Epidermal melanocyte (primary cell): ENCODE measurements around the gene NDUFS6.

Source experiments
- DNase-seq: peaks from one replicate; pipeline ENCODE4 v3.0.0; 2011; ENCODE audit warnings: low spot score; ENCODE audit not compliant: insufficient read length

NDUFS6 gene

GRCh38 chr5:1847611-1848010 lies 46.4 kb downstream of the NDUFS6 start:
- DNase-seq, result no peak

- DNase-seq, result no peak
Observed at GRCh38 chr5:1850324-1851154, 49.3 kb downstream of the NDUFS6 start.

- no peak for DNase-seq
Observed at GRCh38 chr5:1851290-1851934, 50.2 kb downstream of the NDUFS6 start.

GRCh38 chr5:1852324-1852947 lies 51.2 kb downstream of the NDUFS6 start:
- no peak for DNase-seq

GRCh38 chr5:1853531-1853930 lies 52.3 kb downstream of the NDUFS6 start:
- no peak for DNase-seq

GRCh38 chr5:1855075-1855474 lies 53.9 kb downstream of the NDUFS6 start:
- DNase-seq, result no peak

- DNase-seq, result no peak
Observed at GRCh38 chr5:1855596-1855995, 54.4 kb downstream of the NDUFS6 start.

GRCh38 chr5:1856596-1857255 lies 55.5 kb downstream of the NDUFS6 start:
- DNase-seq, result no peak

GRCh38 chr5:1857256-1857600 lies 56.0 kb downstream of the NDUFS6 start:
- DNase-seq, result no peak

- DNase-seq, result no peak
Observed at GRCh38 chr5:1858436-1858835, 57.2 kb downstream of the NDUFS6 start.

- no peak for DNase-seq
Observed at GRCh38 chr5:1859099-1859498, 57.9 kb downstream of the NDUFS6 start.

GRCh38 chr5:1860021-1860610 lies 58.9 kb downstream of the NDUFS6 start:
- DNase-seq, result no peak

- no peak for DNase-seq
Observed at GRCh38 chr5:1860949-1861348, 59.7 kb downstream of the NDUFS6 start.

- no peak for DNase-seq
Observed at GRCh38 chr5:1864896-1865440, 63.8 kb downstream of the NDUFS6 start.

GRCh38 chr5:1865486-1865885 lies 64.3 kb downstream of the NDUFS6 start:
- DNase-seq, result no peak
